GM12878 (cell line): ENCODE results near the gene DYNLL2. TPM values are rescaled to one million over a fixed set of nuclear protein-coding genes. Genes with fewer than 3 reads are reported as not detected.
A peak's percentile ranks its signal among the peaks of the same experiment; 100 is the strongest.
"Not testable (repeated sequence)": the region's sequence is repeated elsewhere in the genome, so short reads cannot be mapped to it uniquely, and the experiment has no call there.

Experiments used
- ATAC-seq: fragments of 200-7000 bp; cut with Tn5 transposase; 3 replicates; pipeline ENCODE4 v1.9.1; 2020; ENCODE audit warnings: mild to moderate bottlenecking, moderate library complexity
- BruUV-seq: library from RNA; stranded (reverse); fragments of 400-500 nt; replicated peaks from 2 replicates; lab custom pipeline; 2021; lab: Mats Ljungman, UMichigan
- CTCF ChIA-PET: fragments of 300-600 bp; sonication (Branson Sonifier 250); formaldehyde crosslinking; extraction: SDS; loops from one replicate; lab custom pipeline; 2021; ENCODE audit warnings: inconsistent platforms; lab: Yijun Ruan, JAX
- POLR2A ChIA-PET: fragments of 350-600 bp; formaldehyde crosslinking; extraction: SDS; loops from one replicate; lab custom pipeline; 2021; ENCODE audit warnings: inconsistent platforms; lab: Charles Lee
- RAD21 ChIA-PET: fragments of 300-600 bp; sonication (Branson Sonifier 250); formaldehyde crosslinking; loops from one replicate; lab custom pipeline; 2023; ENCODE audit warnings: antibody characterized with exemption; ENCODE audit not compliant: unreplicated experiment; lab: Charles Lee
- SMC1A ChIA-PET: fragments of 300-600 bp; sonication (Branson Sonifier 250); formaldehyde crosslinking; loops from one replicate; lab custom pipeline; 2023; ENCODE audit not compliant: unreplicated experiment, uncharacterized antibody; lab: Charles Lee
- DNase-seq: peaks from one replicate; pipeline ENCODE4 v3.0.0-alpha.2; 2011; ENCODE audit warnings: low read depth, low spot score
- FAIRE-seq: peaks from 3 replicates; lab custom pipeline; 2011; peaks lifted over from hg19 to GRCh38; lab: Jason Lieb, UNC
- H2AFZ ChIP-seq: 2 replicates; pipeline ENCODE4 v1.6.0; 2011; ENCODE audit warnings: low read depth, low read length, control low read depth; ENCODE audit not compliant: control insufficient read depth
- H3K27ac ChIP-seq: 2 replicates; pipeline ENCODE4 v1.5.1; 2011; ENCODE audit warnings: control low read depth; ENCODE audit not compliant: control insufficient read depth, insufficient read depth
- H3K27me3 ChIP-seq, 2 experiments: replicated peaks in 1 of 2; 2 replicates each; pipeline versions ENCODE4 v1.6.0 to v1.6.1; 2011; ENCODE audit warnings: low read length in 1 of 2; ENCODE audit not compliant: control insufficient read depth in 2 of 2, insufficient read depth in 2 of 2
- H3K36me3 ChIP-seq, 2 experiments: 2 replicates each; pipeline ENCODE4 v1.5.1; 2011; ENCODE audit warnings: low read length in 1 of 2; ENCODE audit not compliant: control insufficient read depth in 2 of 2, insufficient read depth in 2 of 2
- H3K4me1 ChIP-seq: 2 replicates; pipeline ENCODE4 v1.6.1; 2011; ENCODE audit warnings: mild to moderate bottlenecking, low read length, moderate library complexity, mixed read lengths; ENCODE audit not compliant: control insufficient read depth, insufficient read depth
- H3K4me2 ChIP-seq: 2 replicates; pipeline ENCODE4 v1.6.0; 2011; ENCODE audit warnings: control low read depth; ENCODE audit not compliant: control insufficient read depth, insufficient read depth
- H3K4me3 ChIP-seq: fragments of 200-600 bp; sonication (generic); 2 replicates; pipeline ENCODE4 v1.5.1; 2016
- H3K79me2 ChIP-seq: 2 replicates; pipeline ENCODE4 v1.6.0; 2011; ENCODE audit warnings: low read length; ENCODE audit not compliant: control insufficient read depth, insufficient read depth
- H3K9ac ChIP-seq: 2 replicates; pipeline ENCODE4 v1.8.0; 2011; ENCODE audit warnings: low read length, control low read depth, mixed read lengths; ENCODE audit not compliant: control insufficient read depth, insufficient read depth
- H3K9me3 ChIP-seq: replicated peaks from 3 replicates; pipeline ENCODE4 v1.5.1; 2011; ENCODE audit warnings: mild to moderate bottlenecking, low read length; ENCODE audit not compliant: control insufficient read depth, insufficient read depth
- H4K20me1 ChIP-seq: 2 replicates; pipeline ENCODE4 v1.6.0; 2011; ENCODE audit not compliant: control insufficient read depth, insufficient read depth
- ATF7 ChIP-seq: fragments of 450-650 bp; IDR thresholded peaks from 2 replicates; pipeline ENCODE4 v1.6.1; 2016; ENCODE audit warnings: low read depth, mild to moderate bottlenecking
- BHLHE40 ChIP-seq, 2 experiments: fragments of 450-650 bp in 1 of 2; IDR thresholded peaks; 2 replicates each; pipeline ENCODE4 v1.6.1; 2011 to 2017; ENCODE audit warnings: low read depth in 2 of 2, borderline replicate concordance in 1 of 2, improper control_type of control experiment in 1 of 2, low read length in 1 of 2, mild to moderate bottlenecking in 1 of 2
- CTCF ChIP-seq, 3 experiments: IDR thresholded peaks in 2 of 3; conservative IDR thresholded peaks in 1 of 3; 2 replicates each; pipeline ENCODE4 v1.5.1; 2011; ENCODE audit warnings: low read depth in 3 of 3, low read length in 3 of 3, mild to moderate bottlenecking in 3 of 3, control low read depth in 2 of 3, moderate library complexity in 2 of 3, inconsistent platforms in 1 of 3, mixed read lengths in 1 of 3; ENCODE audit not compliant: control insufficient read depth in 2 of 3, insufficient read depth in 1 of 3; ENCODE audit errors: extremely low read depth in 1 of 3
- YY1 ChIP-seq: IDR thresholded peaks from 2 replicates; pipeline ENCODE4 v1.6.1; 2011; ENCODE audit warnings: low read depth, mild to moderate bottlenecking, low read length
- WGBS: methylation state at CpG from one replicate; pipeline ENCODE4 v1.1.6; 2016; ENCODE audit warnings: low lambda C conversion rate; ENCODE audit not compliant: insufficient replicate concordance, insufficient coverage; ENCODE audit errors: missing lambda C conversion rate; 5-methylcytosine and 5-hydroxymethylcytosine counted together
- in situ Hi-C: fragments of 300-500 bp; cut with MboI; formaldehyde crosslinking; loops from 9 replicates; pipeline ENCODE4 v1.14.3; 2018; ENCODE audit warnings: mixed read lengths
- intact Hi-C: fragments of 100-400 bp; cut with micrococcal nuclease; formaldehyde crosslinking; loops from one replicate; pipeline ENCODE4 v1.14.2; 2022; ENCODE audit not compliant: unreplicated experiment
- polyA plus RNA-seq, 11 experiments: library from polyadenylated mRNA; depleted of rRNA in 4 of 11; unstranded in 6 of 11; stranded (reverse) in 5 of 11; fragments of >200 nt; fragmentation: Nextera tagmentation in 4 of 11; fragmentation: Illumina TruSeq in 1 of 11; extraction: Ambion mirVana in 4 of 11; extraction: Trizol in 1 of 11; gene quantifications; 1 replicate in 1 of 11; 2 replicates in 10 of 11; pipeline versions ENCODE4 v1.2.1 to v1.2.3, GENCODE V29; 2011 to 2016; ENCODE audit warnings: inconsistent platforms in 2 of 11, missing spikeins in 2 of 11, low read depth in 1 of 11
- total RNA-seq, 4 experiments: library from RNA; depleted of rRNA in 3 of 4; stranded (reverse); fragments of >200 nt in 3 of 4; fragmentation: Illumina TruSeq in 1 of 4; extraction: Trizol in 1 of 4; gene quantifications; 2 replicates each; pipeline versions ENCODE4 v1.2.1 to v1.2.3, GENCODE V29; 2013 to 2021

Gene DYNLL2
- total and polyA plus RNA-seq, 10 of the 15 experiments (the other 5 are each of a cell fraction or from before 2014, with no cell fraction given), result 0.62 to 19.2 (median 9.1) TPM

- TF ChIP-seq YY1 (no peak), BHLHE40 (IDR thresholded peaks at IDR 0.05; ENCODE audit: borderline replicate concordance in 1 of 2, low read depth in 2 of 2, low read length in 1 of 2) (no peak)
These were observed 44.6 kb downstream of the DYNLL2 start (continued) for GRCh38 chr17:58127846-58128245.

- H3K9ac ChIP-seq, CTCF ChIA-PET, H3K36me3 ChIP-seq, FAIRE-seq, POLR2A ChIA-PET, RAD21 ChIA-PET, BruUV-seq, H3K27ac ChIP-seq, ATAC-seq, H3K4me3 ChIP-seq, H3K4me1 ChIP-seq, DNase-seq, H3K27me3 ChIP-seq, SMC1A ChIA-PET, H2AFZ ChIP-seq, H4K20me1 ChIP-seq, H3K9me3 ChIP-seq, in situ Hi-C loops, H3K79me2 ChIP-seq, intact Hi-C loops, H3K4me2 ChIP-seq: not testable (repeated sequence)
- 79% methylated on average over 5 of the region's 5 CpGs for WGBS
These were observed 49.5 kb downstream of the DYNLL2 start for GRCh38 chr17:58132697-58133096.

- in situ Hi-C loops (no loop called here), intact Hi-C loops (no loop called here)
- FAIRE-seq (no peak), ATAC-seq (peak; percentile 71), DNase-seq (no peak)
- TF ChIP-seq CTCF (IDR thresholded peaks at IDR 0.05 in 2 of 3, conservative IDR thresholded peaks at IDR 0.05 in 1 of 3; ENCODE audit: control insufficient read depth in 2 of 3, extremely low read depth in 1 of 3, insufficient read depth in 1 of 3, low read depth in 3 of 3, low read length in 3 of 3) (peak; percentile 28 to 57 (median 39); a peak in 4 of 6 replicates), ATF7 (no peak)
- Histone ChIP-seq H3K9me3 (no peaks in the 10 kb centered on the region), H3K27ac (no peak overlapping the region), H3K79me2 (no peaks in the 10 kb centered on the region), H3K36me3 (no peaks in the 10 kb centered on the region), H3K4me1 (no peaks in the 10 kb centered on the region), H3K27me3 (peaks cover 0 to 4% of the 10 kb centered on the region in 2 experiments; a peak in 2 of 4 replicates), H3K9ac (no peak overlapping the region), H2AFZ (no peak overlapping the region), H4K20me1 (no peaks in the 10 kb centered on the region), H3K4me2 (no peak overlapping the region), H3K4me3 (no peak overlapping the region)
- CTCF ChIA-PET, result interaction anchor here (0.8 to 1.7 kb wide), 5 partner anchors 15 to 138 kb away, joined by 3 read pairs; no protein-coding TSS in a partner anchor
- RAD21 ChIA-PET, result interaction anchor here (0.8 kb wide), 1 partner anchor 278 kb away, joined by 4 read pairs; no protein-coding TSS in a partner anchor
- SMC1A ChIA-PET, result no interaction called here
- 35% methylated on average over 8 of the region's 8 CpGs for WGBS
- POLR2A ChIA-PET, result no interaction called here
- no TSS peak for BruUV-seq
These were observed 53.6 kb downstream of the DYNLL2 start for GRCh38 chr17:58136669-58137279.
